Ishikawa (cell line): ENCODE results near the gene TRIM72.

Source experiments
- REST ChIP-seq: IDR thresholded peaks from 2 replicates; pipeline ENCODE4 v1.6.1; 2012; ENCODE audit warnings: low read depth, mild to moderate bottlenecking
- TAF1 ChIP-seq: IDR thresholded peaks from 2 replicates; pipeline ENCODE4 v1.6.1; 2012; ENCODE audit warnings: low read depth, mild to moderate bottlenecking
- TCF12 ChIP-seq: IDR thresholded peaks from 2 replicates; pipeline ENCODE4 v1.6.1; 2012; ENCODE audit warnings: low read depth

- TF ChIP-seq REST (no peak), TAF1 (no peak), TCF12 (no peak)
Observed at GRCh38 chr16:31274831-31275816, 61.2 kb downstream of the TRIM72 start.
